ENCODE measurements around the gene ESR1. TPM values are rescaled to one million over a fixed set of nuclear protein-coding genes. Genes with fewer than 3 reads are reported as not detected.

ESR1 gene
- total RNA-seq, 1 experiment from 2014 or later, result 4.1 TPM

GRCh38 chr6:151772446-151772845 is 35.0 kb upstream of the ESR1 start:
- H3K4me1 ChIP-seq (ENCODE audit: low read length), result no peaks in the 10 kb centered on the region
- no peaks in the 10 kb centered on the region for H3K9me2 ChIP-seq (replicated peaks; ENCODE audit: insufficient read depth, low read length)
- H3K9ac ChIP-seq (ENCODE audit: low read length), result no peak overlapping the region
- H3K79me2 ChIP-seq (ENCODE audit: low read length), result no peaks in the 10 kb centered on the region
- no peak overlapping the region for H3K4me2 ChIP-seq (ENCODE audit: low read depth, low read length, poor library complexity, severe bottlenecking)
- H3K9me3 ChIP-seq (ENCODE audit: low read length), result no peaks in the 10 kb centered on the region
- no peak overlapping the region for H3K27ac ChIP-seq (ENCODE audit: low read length)
- DNase-seq, result no peak
- no peaks in the 10 kb centered on the region for H3K36me3 ChIP-seq (ENCODE audit: insufficient read depth, low read length)
- no peak overlapping the region for H2AFZ ChIP-seq (ENCODE audit: low read length)
- H3K27me3 ChIP-seq (ENCODE audit: low read length), result no peaks in the 10 kb centered on the region
- H3K4me3 ChIP-seq (ENCODE audit: low read length), result no peak overlapping the region
- no peaks in the 10 kb centered on the region for H4K20me1 ChIP-seq (ENCODE audit: insufficient read depth, low read depth, low read length)

DNA sequence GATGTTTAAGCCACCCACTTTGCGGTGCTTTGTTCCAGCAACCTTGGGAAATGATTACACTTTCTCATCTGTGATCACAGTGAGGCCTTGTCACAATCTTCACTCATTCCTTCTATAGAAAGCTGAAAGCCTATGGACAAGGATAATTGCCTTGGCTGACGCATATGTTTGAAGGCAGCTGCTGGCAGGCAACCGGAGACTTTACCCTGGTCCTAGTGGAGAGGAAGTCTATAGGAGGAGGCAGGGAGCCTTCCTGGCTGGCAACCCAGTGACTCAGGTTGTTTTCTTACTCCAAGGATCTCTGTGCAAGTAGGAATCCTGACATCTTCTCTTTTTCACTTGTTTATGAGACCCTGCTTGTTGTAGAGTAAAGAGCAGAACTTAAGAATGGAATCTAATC is 34.1 kb upstream of the ESR1 start:
- Histone ChIP-seq H4K20me1 (ENCODE audit: insufficient read depth, low read depth, low read length) (no peaks in the 10 kb centered on the region), H3K36me3 (ENCODE audit: insufficient read depth, low read length) (no peaks in the 10 kb centered on the region), H3K4me1 (ENCODE audit: low read length) (no peaks in the 10 kb centered on the region), H2AFZ (ENCODE audit: low read length) (no peak overlapping the region), H3K4me2 (ENCODE audit: low read depth, low read length, poor library complexity, severe bottlenecking) (no peak overlapping the region), H3K27ac (ENCODE audit: low read length) (no peak overlapping the region), H3K9me3 (ENCODE audit: low read length) (no peaks in the 10 kb centered on the region), H3K27me3 (ENCODE audit: low read length) (no peaks in the 10 kb centered on the region), H3K9me2 (replicated peaks; ENCODE audit: insufficient read depth, low read length) (no peaks in the 10 kb centered on the region), H3K4me3 (ENCODE audit: low read length) (no peak overlapping the region), H3K9ac (ENCODE audit: low read length) (no peak overlapping the region), H3K79me2 (ENCODE audit: low read length) (no peaks in the 10 kb centered on the region)
- DNase-seq, result no peak

- no peak overlapping the region for H3K4me2 ChIP-seq (ENCODE audit: low read depth, low read length, poor library complexity, severe bottlenecking)
- no peak overlapping the region for H3K9ac ChIP-seq (ENCODE audit: low read length)
- no peaks in the 10 kb centered on the region for H3K4me1 ChIP-seq (ENCODE audit: low read length)
- DNase-seq, result no peak
- H3K9me2 ChIP-seq (replicated peaks; ENCODE audit: insufficient read depth, low read length), result no peaks in the 10 kb centered on the region
- no peak overlapping the region for H3K4me3 ChIP-seq (ENCODE audit: low read length)
- no peak overlapping the region for H2AFZ ChIP-seq (ENCODE audit: low read length)
- H3K9me3 ChIP-seq (ENCODE audit: low read length), result 0 out of 2 replicates have a peak, but pooled peaks cover 1% of the 10 kb centered on the region
- H3K36me3 ChIP-seq (ENCODE audit: insufficient read depth, low read length), result no peaks in the 10 kb centered on the region; the same call in 1 of the 2 replicates
- H3K79me2 ChIP-seq (ENCODE audit: low read length), result no peaks in the 10 kb centered on the region
- no peaks in the 10 kb centered on the region for H3K27me3 ChIP-seq (ENCODE audit: low read length)
- H4K20me1 ChIP-seq (ENCODE audit: insufficient read depth, low read depth, low read length), result no peaks in the 10 kb centered on the region
- H3K27ac ChIP-seq (ENCODE audit: low read length), result no peak overlapping the region
These were observed 24.9 kb upstream of the ESR1 start for GRCh38 chr6:151782560-151782959.

DNA sequence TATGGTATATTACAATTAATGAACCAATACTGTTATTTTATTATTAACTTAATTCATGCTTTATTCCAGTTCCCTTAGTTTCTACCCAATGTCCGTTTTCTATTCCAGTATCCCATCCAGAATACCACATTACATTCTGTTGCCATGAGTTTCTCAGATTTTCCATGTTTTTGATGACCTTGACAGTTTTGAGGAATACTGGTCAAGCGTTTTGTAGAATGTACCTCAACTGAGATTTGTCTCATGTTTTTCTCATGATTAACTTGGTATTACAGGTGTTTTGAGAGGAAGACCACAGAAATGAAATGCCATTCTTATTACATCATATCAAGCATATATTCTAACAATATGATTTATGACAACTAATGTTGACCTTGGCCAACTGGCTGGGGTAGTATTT is 23.8 kb upstream of the ESR1 start:
- Histone ChIP-seq H3K27ac (ENCODE audit: low read length) (no peak overlapping the region), H3K9me2 (replicated peaks; ENCODE audit: insufficient read depth, low read length) (no peaks in the 10 kb centered on the region), H3K4me3 (ENCODE audit: low read length) (no peak overlapping the region), H4K20me1 (ENCODE audit: insufficient read depth, low read depth, low read length) (no peaks in the 10 kb centered on the region), H3K4me2 (ENCODE audit: low read depth, low read length, poor library complexity, severe bottlenecking) (no peak overlapping the region), H2AFZ (ENCODE audit: low read length) (no peak overlapping the region), H3K9me3 (ENCODE audit: low read length) (peaks cover 3% of the 10 kb centered on the region; the same call in 1 of the 2 replicates), H3K9ac (ENCODE audit: low read length) (no peak overlapping the region), H3K79me2 (ENCODE audit: low read length) (no peaks in the 10 kb centered on the region), H3K27me3 (ENCODE audit: low read length) (no peaks in the 10 kb centered on the region), H3K4me1 (ENCODE audit: low read length) (no peaks in the 10 kb centered on the region), H3K36me3 (ENCODE audit: insufficient read depth, low read length) (no peaks in the 10 kb centered on the region; the same call in 1 of the 2 replicates)
- no peak for DNase-seq

DNA sequence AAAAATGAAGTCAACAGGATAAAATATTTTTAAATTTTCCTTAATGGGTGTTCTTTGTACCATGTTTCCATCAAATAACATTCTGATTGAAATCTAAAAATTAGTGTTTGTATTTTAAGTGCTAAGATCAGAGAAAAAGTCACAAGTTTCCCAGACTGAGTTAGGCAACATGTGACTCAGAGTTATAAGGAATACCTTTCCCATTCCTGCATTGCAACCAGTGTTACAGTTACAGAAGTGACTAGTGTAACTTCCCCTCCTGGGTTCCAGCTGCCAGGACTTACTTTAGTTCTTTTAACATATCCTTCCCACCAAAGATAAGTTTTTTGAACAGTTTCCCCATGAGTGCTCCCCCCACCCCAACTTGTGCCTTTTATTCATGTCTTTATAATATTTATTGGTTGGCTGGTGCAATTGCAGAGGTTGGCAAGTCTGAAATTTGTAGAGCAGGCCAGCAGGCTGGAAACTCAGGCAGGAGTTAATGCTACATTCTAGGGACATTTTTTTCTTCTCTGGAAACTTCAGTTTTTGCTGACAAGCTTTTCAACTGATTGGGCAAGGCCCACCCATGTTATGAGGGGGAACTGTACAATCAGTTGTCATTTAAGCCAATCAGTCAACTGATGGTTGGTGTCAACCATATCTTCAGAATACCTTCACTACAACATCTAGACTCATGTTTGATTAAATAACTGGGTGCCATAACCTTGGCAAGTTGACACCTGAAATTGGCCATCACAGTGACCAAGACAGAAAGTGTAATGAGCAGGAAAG is 22.9 kb upstream of the ESR1 start:
- no peak for DNase-seq
- Histone ChIP-seq H3K27me3 (ENCODE audit: low read length) (no peaks in the 10 kb centered on the region), H4K20me1 (ENCODE audit: insufficient read depth, low read depth, low read length) (no peaks in the 10 kb centered on the region), H3K9ac (ENCODE audit: low read length) (no peak overlapping the region), H3K4me3 (ENCODE audit: low read length) (no peak overlapping the region), H3K4me2 (ENCODE audit: low read depth, low read length, poor library complexity, severe bottlenecking) (no peak overlapping the region), H2AFZ (ENCODE audit: low read length) (no peak overlapping the region), H3K9me3 (ENCODE audit: low read length) (peaks cover 3% of the 10 kb centered on the region; the same call in 1 of the 2 replicates), H3K9me2 (replicated peaks; ENCODE audit: insufficient read depth, low read length) (no peaks in the 10 kb centered on the region), H3K4me1 (ENCODE audit: low read length) (no peaks in the 10 kb centered on the region), H3K36me3 (ENCODE audit: insufficient read depth, low read length) (no peaks in the 10 kb centered on the region; the same call in 1 of the 2 replicates), H3K79me2 (ENCODE audit: low read length) (no peaks in the 10 kb centered on the region), H3K27ac (ENCODE audit: low read length) (no peak overlapping the region)

DNA sequence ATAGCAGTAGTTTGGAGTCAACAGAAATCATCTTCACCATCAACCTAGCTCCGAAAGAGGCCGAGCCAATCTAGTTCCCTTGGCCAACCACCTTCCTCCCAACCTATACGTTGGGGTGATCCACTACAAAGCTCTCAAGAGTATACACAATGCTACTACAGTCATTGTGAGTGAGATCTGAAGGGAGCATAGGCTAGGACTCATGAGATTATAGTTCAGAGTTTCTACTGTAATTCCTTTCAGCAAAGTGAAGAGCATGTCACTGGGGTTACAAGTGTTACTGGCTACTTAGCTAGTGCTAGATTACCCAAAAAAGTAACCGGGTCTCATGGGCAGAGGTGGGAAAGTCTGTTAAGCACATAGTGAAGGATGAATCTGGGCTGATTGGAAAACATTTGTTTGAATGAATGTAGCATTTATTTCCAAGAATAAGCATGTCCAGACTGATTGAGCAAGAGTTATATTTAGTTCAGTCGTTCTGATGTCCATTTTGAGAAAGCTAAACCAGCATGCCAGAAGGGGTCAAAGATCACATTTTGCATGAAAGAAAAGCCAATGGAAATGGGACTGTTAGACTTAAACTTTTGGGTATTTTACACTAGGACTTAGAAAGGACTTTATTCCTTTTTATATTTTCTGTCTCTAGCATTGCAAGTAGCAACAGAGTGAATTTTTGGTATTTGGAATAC is 10.5 kb upstream of the ESR1 start:
- no peaks in the 10 kb centered on the region for H4K20me1 ChIP-seq (ENCODE audit: insufficient read depth, low read depth, low read length)
- H3K79me2 ChIP-seq (ENCODE audit: low read length), result no peaks in the 10 kb centered on the region
- no peak overlapping the region for H3K9ac ChIP-seq (ENCODE audit: low read length)
- H3K27ac ChIP-seq (ENCODE audit: low read length), result no peak overlapping the region
- no peak overlapping the region for H3K4me2 ChIP-seq (ENCODE audit: low read depth, low read length, poor library complexity, severe bottlenecking)
- H3K4me3 ChIP-seq (ENCODE audit: low read length), result no peak overlapping the region
- H3K36me3 ChIP-seq (ENCODE audit: insufficient read depth, low read length), result peaks cover under 1% of the 10 kb centered on the region; the same call in 1 of the 2 replicates
- H3K9me2 ChIP-seq (replicated peaks; ENCODE audit: insufficient read depth, low read length), result no peaks in the 10 kb centered on the region
- no peaks in the 10 kb centered on the region for H3K9me3 ChIP-seq (ENCODE audit: low read length)
- DNase-seq, result no peak
- no peak overlapping the region for H2AFZ ChIP-seq (ENCODE audit: low read length)
- no peaks in the 10 kb centered on the region for H3K27me3 ChIP-seq (ENCODE audit: low read length)
- H3K4me1 ChIP-seq (ENCODE audit: low read length), result peaks cover 23% of the 10 kb centered on the region

DNA sequence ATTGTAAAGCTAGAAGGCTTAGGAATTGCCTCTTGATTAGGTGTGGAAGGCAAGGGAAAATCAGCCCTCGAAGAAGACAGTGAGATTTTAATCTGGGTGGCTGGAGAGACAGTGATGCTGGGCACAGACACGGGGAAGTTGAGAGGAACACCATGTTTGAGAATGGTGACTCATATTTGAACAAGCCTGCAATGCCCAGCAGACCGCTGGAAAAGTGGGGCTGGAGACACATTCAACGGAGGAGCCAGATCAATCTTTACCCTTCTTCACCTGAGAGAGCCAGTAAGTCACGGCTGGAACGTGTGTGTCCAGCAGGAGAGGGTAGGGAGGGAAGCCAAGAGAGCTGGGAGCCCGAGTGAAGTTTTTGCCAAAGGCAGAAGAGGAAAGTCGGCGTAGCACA is 3.7 kb upstream of the ESR1 start:
- H3K79me2 ChIP-seq (ENCODE audit: low read length), result no peaks in the 10 kb centered on the region
- no peak for DNase-seq
- H3K4me3 ChIP-seq (ENCODE audit: low read length), result no peak overlapping the region
- no peak overlapping the region for H3K27ac ChIP-seq (ENCODE audit: low read length)
- H3K27me3 ChIP-seq (ENCODE audit: low read length), result no peaks in the 10 kb centered on the region
- 0 out of 2 replicates have a peak, but pooled peaks cover 4% of the 10 kb centered on the region for H4K20me1 ChIP-seq (ENCODE audit: insufficient read depth, low read depth, low read length)
- H3K9ac ChIP-seq (ENCODE audit: low read length), result no peak overlapping the region
- H2AFZ ChIP-seq (ENCODE audit: low read length), result no peak overlapping the region
- peaks cover 18% of the 10 kb centered on the region for H3K4me1 ChIP-seq (ENCODE audit: low read length)
- no peaks in the 10 kb centered on the region for H3K9me2 ChIP-seq (replicated peaks; ENCODE audit: insufficient read depth, low read length)
- no peaks in the 10 kb centered on the region for H3K36me3 ChIP-seq (ENCODE audit: insufficient read depth, low read length)
- no peaks in the 10 kb centered on the region for H3K9me3 ChIP-seq (ENCODE audit: low read length)
- H3K4me2 ChIP-seq (ENCODE audit: low read depth, low read length, poor library complexity, severe bottlenecking), result no peak overlapping the region

- H3K79me2 ChIP-seq (ENCODE audit: low read length), result no peaks in the 10 kb centered on the region
- H3K9me3 ChIP-seq (ENCODE audit: low read length), result no peaks in the 10 kb centered on the region
- H3K9ac ChIP-seq (ENCODE audit: low read length), result no peak overlapping the region
- peaks cover 9% of the 10 kb centered on the region for H3K4me1 ChIP-seq (ENCODE audit: low read length)
- 0 out of 2 replicates have a peak, but pooled peaks cover 4% of the 10 kb centered on the region for H4K20me1 ChIP-seq (ENCODE audit: insufficient read depth, low read depth, low read length)
- H3K27me3 ChIP-seq (ENCODE audit: low read length), result no peaks in the 10 kb centered on the region
- no peak overlapping the region for H3K27ac ChIP-seq (ENCODE audit: low read length)
- no peak for DNase-seq
- H2AFZ ChIP-seq (ENCODE audit: low read length), result no peak overlapping the region
- no peak overlapping the region for H3K4me3 ChIP-seq (ENCODE audit: low read length)
- H3K4me2 ChIP-seq (ENCODE audit: low read depth, low read length, poor library complexity, severe bottlenecking), result no peak overlapping the region
- no peaks in the 10 kb centered on the region for H3K9me2 ChIP-seq (replicated peaks; ENCODE audit: insufficient read depth, low read length)
- no peaks in the 10 kb centered on the region for H3K36me3 ChIP-seq (ENCODE audit: insufficient read depth, low read length)
These were observed 2.7 kb upstream of the ESR1 start for GRCh38 chr6:151804585-151805285.

All from Karpas-422 (cell line).